Caco-2 (cell line): ENCODE measurements around the gene CXCL16. TPM values are rescaled to one million over a fixed set of nuclear protein-coding genes. Genes with fewer than 3 reads are reported as not detected.

ENCODE experiments used
- BruUV-seq: library from RNA; stranded (reverse); fragments of 400-500 nt; replicated peaks from 2 replicates; lab custom pipeline; 2021; lab: Mats Ljungman, UMichigan
- CTCF ChIA-PET: fragments of 300-600 bp; sonication (Branson Sonifier 250); formaldehyde crosslinking; loops from one replicate; lab custom pipeline; 2022; ENCODE audit warnings: antibody characterized with exemption; lab: Charles Lee
- POLR2A ChIA-PET: fragments of 300-600 bp; sonication (Branson Sonifier 250); formaldehyde crosslinking; loops from one replicate; lab custom pipeline; 2022; ENCODE audit warnings: antibody characterized with exemption; lab: Charles Lee
- DNase-seq, 2 experiments: peaks; one replicate each; pipeline versions ENCODE4 v3.0.0 to v3.0.0-alpha.2; 2020 to 2022
- H3K27me3 ChIP-seq: replicated peaks from 2 replicates; pipeline ENCODE4 v1.6.0; 2011; ENCODE audit warnings: low read length; ENCODE audit not compliant: control insufficient read depth, insufficient read depth
- H3K36me3 ChIP-seq: 2 replicates; pipeline ENCODE4 v1.5.1; 2011; ENCODE audit warnings: low read length; ENCODE audit not compliant: control insufficient read depth, insufficient read depth
- H3K4me1 ChIP-seq: fragments of 250-450 bp; sonication (Bioruptor Pico); 2 replicates; pipeline ENCODE4 v1.5.1; 2020; ENCODE audit warnings: mild to moderate bottlenecking
- H3K4me3 ChIP-seq: 2 replicates; pipeline ENCODE4 v1.5.1; 2011; ENCODE audit warnings: low read depth, mild to moderate bottlenecking, control low read depth, low read length
- H3K9me3 ChIP-seq: fragments of 250-450 bp; sonication (Bioruptor Pico); 2 replicates; pipeline ENCODE4 v1.5.1; 2020; ENCODE audit warnings: mild to moderate bottlenecking, moderate library complexity
- H3K27ac Mint-ChIP-seq: one replicate; pipeline ENCODE4 v1.8.0; 2022; ENCODE audit warnings: mixed read lengths; ENCODE audit not compliant: unreplicated experiment
- H3K27me3 Mint-ChIP-seq: one replicate; pipeline ENCODE4 v1.8.0; 2022; ENCODE audit warnings: mixed read lengths; ENCODE audit not compliant: insufficient read depth, unreplicated experiment
- H3K36me3 Mint-ChIP-seq: one replicate; pipeline ENCODE4 v1.8.0; 2022; ENCODE audit warnings: mild to moderate bottlenecking, mixed read lengths; ENCODE audit not compliant: insufficient read depth, unreplicated experiment
- H3K4me1 Mint-ChIP-seq: one replicate; pipeline ENCODE4 v1.8.0; 2022; ENCODE audit warnings: low read depth, mixed read lengths; ENCODE audit not compliant: unreplicated experiment
- H3K4me3 Mint-ChIP-seq: one replicate; pipeline ENCODE4 v1.8.0; 2022; ENCODE audit warnings: mild to moderate bottlenecking, moderate library complexity, mixed read lengths; ENCODE audit not compliant: unreplicated experiment
- H3K9me3 Mint-ChIP-seq: one replicate; pipeline ENCODE4 v1.8.0; 2022; ENCODE audit warnings: mixed read lengths; ENCODE audit not compliant: unreplicated experiment
- CTCF ChIP-seq, 2 experiments: fragments of 200-600 bp in 1 of 2; IDR thresholded peaks; 1 replicate in 1 of 2; 2 replicates in 1 of 2; pipeline versions ENCODE4 v1.5.1 to v1.8.0; 2011 to 2022; ENCODE audit warnings: antibody characterized with exemption in 1 of 2, control low read depth in 1 of 2, inconsistent platforms in 1 of 2, low read depth in 1 of 2, low read length in 1 of 2, mild to moderate bottlenecking in 1 of 2, moderate library complexity in 1 of 2; ENCODE audit not compliant: insufficient read depth in 1 of 2, severe bottlenecking in 1 of 2, unreplicated experiment in 1 of 2
- intact Hi-C: fragments of 100-400 bp; cut with micrococcal nuclease; formaldehyde crosslinking; loops from one replicate; pipeline ENCODE4 v1.10.0; 2022; ENCODE audit not compliant: unreplicated experiment
- total RNA-seq: library from RNA; stranded (reverse); gene quantifications from 2 replicates; pipeline ENCODE4 v1.2.3, GENCODE V29; 2022

The CXCL16 gene
- total RNA-seq, 1 experiment from 2014 or later, result 55.3 TPM

- peaks cover 6% of the 10 kb centered on the region for H3K36me3 Mint-ChIP-seq
- no peaks in the 10 kb centered on the region for H3K27me3 Mint-ChIP-seq
- ChIA-PET POLR2A (no interaction called here), CTCF (no interaction called here)
- intact Hi-C loops, result no loop called here
- no peak overlapping the region for H3K27ac Mint-ChIP-seq
- no peaks in the 10 kb centered on the region for H3K4me1 Mint-ChIP-seq
- no peak overlapping the region for H3K4me3 ChIP-seq
- no peaks in the 10 kb centered on the region for H3K36me3 ChIP-seq
- no peaks in the 10 kb centered on the region for H3K9me3 ChIP-seq
- H3K4me1 ChIP-seq, result peaks cover 10% of the 10 kb centered on the region; the same call in 1 of the 2 replicates
- H3K9me3 Mint-ChIP-seq, result no peaks in the 10 kb centered on the region
- no peak for DNase-seq
- H3K4me3 Mint-ChIP-seq, result no peak overlapping the region
- no peak for TF ChIP-seq CTCF (IDR thresholded peaks at IDR 0.05; ENCODE audit: insufficient read depth in 1 of 2, low read depth in 1 of 2, low read length in 1 of 2, severe bottlenecking in 1 of 2, unreplicated experiment in 1 of 2)
- H3K27me3 ChIP-seq, result no peaks in the 10 kb centered on the region
- no TSS peak for BruUV-seq
These were observed 20.6 kb downstream of the CXCL16 start for GRCh38 chr17:4719146-4719545.

DNA sequence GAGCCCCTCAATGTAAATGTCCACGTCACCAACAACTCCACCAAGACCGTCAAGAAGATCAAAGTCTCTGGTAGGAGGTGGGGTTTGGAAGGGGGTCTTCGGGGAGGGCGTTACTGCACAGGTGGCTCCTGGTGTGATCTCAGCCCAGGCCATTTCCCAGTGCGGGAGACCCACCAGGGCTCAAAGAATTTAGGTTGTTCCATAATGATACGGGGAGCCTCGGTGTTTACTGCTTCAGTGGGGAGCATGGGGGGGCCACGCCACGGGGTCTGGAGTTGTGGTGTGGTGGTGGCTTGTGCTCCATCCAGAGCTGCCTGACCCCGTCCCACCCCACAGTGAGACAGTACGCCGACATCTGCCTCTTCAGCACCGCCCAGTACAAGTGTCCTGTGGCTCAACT is 21.5 kb downstream of the CXCL16 start:
- H3K36me3 Mint-ChIP-seq, result peaks cover 6% of the 10 kb centered on the region
- intact Hi-C loops, result no loop called here
- H3K27ac Mint-ChIP-seq, result no peak overlapping the region
- H3K27me3 ChIP-seq, result no peaks in the 10 kb centered on the region
- no TSS peak for BruUV-seq
- H3K27me3 Mint-ChIP-seq, result no peaks in the 10 kb centered on the region
- CTCF ChIA-PET, result no interaction called here
- POLR2A ChIA-PET, result no interaction called here
- H3K9me3 ChIP-seq, result no peaks in the 10 kb centered on the region
- H3K4me1 ChIP-seq, result peaks cover 10% of the 10 kb centered on the region; the same call in 1 of the 2 replicates
- no peaks in the 10 kb centered on the region for H3K36me3 ChIP-seq
- no peak overlapping the region for H3K4me3 Mint-ChIP-seq
- H3K4me3 ChIP-seq, result no peak overlapping the region
- no peaks in the 10 kb centered on the region for H3K4me1 Mint-ChIP-seq
- no peak for TF ChIP-seq CTCF (IDR thresholded peaks at IDR 0.05; ENCODE audit: insufficient read depth in 1 of 2, low read depth in 1 of 2, low read length in 1 of 2, severe bottlenecking in 1 of 2, unreplicated experiment in 1 of 2)
- no peak for DNase-seq
- no peaks in the 10 kb centered on the region for H3K9me3 Mint-ChIP-seq

- H3K36me3 Mint-ChIP-seq, result peaks cover 6% of the 10 kb centered on the region
- no peaks in the 10 kb centered on the region for H3K27me3 Mint-ChIP-seq
- ChIA-PET POLR2A (no interaction called here), CTCF (no interaction called here)
- no peak for DNase-seq
- H3K9me3 Mint-ChIP-seq, result no peaks in the 10 kb centered on the region
- intact Hi-C loops, result no loop called here
- BruUV-seq, result no TSS peak
- H3K27ac Mint-ChIP-seq, result no peak overlapping the region
- no peak overlapping the region for H3K4me3 Mint-ChIP-seq
- H3K4me3 ChIP-seq, result no peak overlapping the region
- no peaks in the 10 kb centered on the region for H3K27me3 ChIP-seq
- no peaks in the 10 kb centered on the region for H3K36me3 ChIP-seq
- H3K9me3 ChIP-seq, result no peaks in the 10 kb centered on the region
- H3K4me1 ChIP-seq, result peaks cover 10% of the 10 kb centered on the region; the same call in 1 of the 2 replicates
- TF ChIP-seq CTCF (IDR thresholded peaks at IDR 0.05; ENCODE audit: insufficient read depth in 1 of 2, low read depth in 1 of 2, low read length in 1 of 2, severe bottlenecking in 1 of 2, unreplicated experiment in 1 of 2), result no peak
- no peaks in the 10 kb centered on the region for H3K4me1 Mint-ChIP-seq
These were observed 21.9 kb downstream of the CXCL16 start for GRCh38 chr17:4717791-4718190.
